Daoy (cell line): ENCODE data around the gene KCNK3. TPM values are rescaled to one million over a fixed set of nuclear protein-coding genes. Genes with fewer than 3 reads are reported as not detected.
A peak's percentile ranks its signal among the peaks of the same experiment; 100 is the strongest.
"Not testable (repeated sequence)": the region's sequence is repeated elsewhere in the genome, so short reads cannot be mapped to it uniquely, and the experiment has no call there.

ENCODE experiments used
- DNase-seq: peaks from one replicate; pipeline ENCODE4 v3.0.0-alpha.2; 2015; ENCODE audit warnings: low read depth
- total RNA-seq: library from RNA; depleted of rRNA; stranded (reverse); fragments of >200 nt; shearing (Covaris generic); gene quantifications from 2 replicates; pipeline ENCODE4 v1.2.3, GENCODE V29; 2014

KCNK3 gene
- total RNA-seq, 1 experiment from 2014 or later: 0.80 TPM

- DNase-seq: no peak
Measured at GRCh38 chr2:26729311-26729710, 36.8 kb downstream of the KCNK3 start.

GRCh38 chr2:26730549-26731344, 38.2 kb downstream of the KCNK3 start:
- DNase-seq: no peak

- no peak for DNase-seq
Measured at GRCh38 chr2:26731714-26732113, 39.2 kb downstream of the KCNK3 start.

GRCh38 chr2:26732446-26732845, 39.9 kb downstream of the KCNK3 start:
- no peak for DNase-seq

GRCh38 chr2:26733413-26733812, 40.9 kb downstream of the KCNK3 start:
- no peak for DNase-seq

- DNase-seq: peak; percentile 88
Measured at GRCh38 chr2:26735097-26735496, 42.6 kb downstream of the KCNK3 start.

GRCh38 chr2:26735883-26736588, 43.5 kb downstream of the KCNK3 start:
- DNase-seq: no peak

- no peak for DNase-seq
Measured at GRCh38 chr2:26737221-26737620, 44.7 kb downstream of the KCNK3 start.

GRCh38 chr2:26738481-26738880, 46.0 kb downstream of the KCNK3 start:
- DNase-seq: no peak

GRCh38 chr2:26739514-26739913, 47.0 kb downstream of the KCNK3 start:
- no peak for DNase-seq

GRCh38 chr2:26740346-26740745, 47.8 kb downstream of the KCNK3 start:
- DNase-seq: no peak

- DNase-seq: no peak
Measured at GRCh38 chr2:26740890-26741302, 48.4 kb downstream of the KCNK3 start.

- DNase-seq: no peak
Measured at GRCh38 chr2:26742048-26742770, 49.7 kb downstream of the KCNK3 start.

- no peak for DNase-seq
Measured at GRCh38 chr2:26743852-26744251, 51.3 kb downstream of the KCNK3 start.

GRCh38 chr2:26744953-26745352, 52.4 kb downstream of the KCNK3 start:
- DNase-seq: no peak

GRCh38 chr2:26745609-26746327, 53.2 kb downstream of the KCNK3 start:
- DNase-seq: peak; percentile 83

- no peak for DNase-seq
Measured at GRCh38 chr2:26746934-26747333, 54.4 kb downstream of the KCNK3 start.

- DNase-seq: not testable (repeated sequence)
Measured at GRCh38 chr2:26749787-26750420, 57.4 kb downstream of the KCNK3 start.

GRCh38 chr2:26750467-26750866, 57.9 kb downstream of the KCNK3 start:
- not testable (repeated sequence) for DNase-seq

GRCh38 chr2:26752656-26753055, 60.1 kb downstream of the KCNK3 start:
- no peak for DNase-seq

- no peak for DNase-seq
Measured at GRCh38 chr2:26754539-26754938, 62.0 kb downstream of the KCNK3 start.
